ENCODE data around the gene NTM.

NTM gene

GRCh38 chr11:132077416-132077815 is 707.0 kb downstream of the NTM start:
- no peak for TF ChIP-seq CTCF (IDR thresholded peaks at IDR 0.05; ENCODE audit: low read depth, low read length, missing control alignments)
- H3K4me3 ChIP-seq (ENCODE audit: low read depth, low read length): no peak overlapping the region
- DNase-seq (ENCODE audit: low read depth): no peak

- DNase-seq (ENCODE audit: low read depth): no peak
- no peak for TF ChIP-seq CTCF (IDR thresholded peaks at IDR 0.05; ENCODE audit: low read depth, low read length, missing control alignments)
These were observed 708.1 kb downstream of the NTM start for GRCh38 chr11:132078264-132079076.

GRCh38 chr11:132080127-132080526 is 709.7 kb downstream of the NTM start:
- TF ChIP-seq CTCF (IDR thresholded peaks at IDR 0.05; ENCODE audit: low read depth, low read length, missing control alignments): no peak
- H3K4me3 ChIP-seq (ENCODE audit: low read depth, low read length): no peak overlapping the region
- no peak for DNase-seq (ENCODE audit: low read depth)

More at GRCh38 chr11:132078264-132079076, 708.1 kb downstream of the NTM start:
- no peak overlapping the region for H3K4me3 ChIP-seq (ENCODE audit: low read depth, low read length)

GRCh38 chr11:132082566-132082965 is 712.2 kb downstream of the NTM start:
- H3K4me3 ChIP-seq (ENCODE audit: low read depth, low read length): no peak overlapping the region
- DNase-seq (ENCODE audit: low read depth): no peak
- TF ChIP-seq CTCF (IDR thresholded peaks at IDR 0.05; ENCODE audit: low read depth, low read length, missing control alignments): no peak

GRCh38 chr11:132084433-132084832 is 714.0 kb downstream of the NTM start:
- no peak for DNase-seq (ENCODE audit: low read depth)
- no peak overlapping the region for H3K4me3 ChIP-seq (ENCODE audit: low read depth, low read length)
- TF ChIP-seq CTCF (IDR thresholded peaks at IDR 0.05; ENCODE audit: low read depth, low read length, missing control alignments): no peak

- H3K4me3 ChIP-seq (ENCODE audit: low read depth, low read length): no peak overlapping the region
- no peak for DNase-seq (ENCODE audit: low read depth)
- no peak for TF ChIP-seq CTCF (IDR thresholded peaks at IDR 0.05; ENCODE audit: low read depth, low read length, missing control alignments)
These were observed 716.7 kb downstream of the NTM start for GRCh38 chr11:132087148-132087547.

- H3K4me3 ChIP-seq (ENCODE audit: low read depth, low read length): no peak overlapping the region
- DNase-seq (ENCODE audit: low read depth): no peak
- no peak for TF ChIP-seq CTCF (IDR thresholded peaks at IDR 0.05; ENCODE audit: low read depth, low read length, missing control alignments)
These were observed 718.1 kb downstream of the NTM start for GRCh38 chr11:132088551-132088950.

All from GM12864 (cell line).